Hepatocyte (in vitro differentiated cells): Measurements from ENCODE around the gene C19orf67. TPM values are rescaled to one million over a fixed set of nuclear protein-coding genes. Genes with fewer than 3 reads are reported as not detected.

ENCODE experiments used
- DNase-seq: peaks from one replicate; pipeline ENCODE4 v3.0.0-alpha.2; 2016; ENCODE audit warnings: low spot score
- H2AFZ ChIP-seq: fragments of 200-600 bp; sonication (generic); 2 replicates; pipeline ENCODE4 v1.6.0; 2016; ENCODE audit warnings: antibody characterized with exemption, mild to moderate bottlenecking
- H3K27ac ChIP-seq: fragments of 200-600 bp; sonication (generic); 2 replicates; pipeline ENCODE4 v1.5.1; 2016; ENCODE audit warnings: mild to moderate bottlenecking
- H3K27me3 ChIP-seq: fragments of 200-600 bp; sonication (generic); 2 replicates; pipeline ENCODE4 v1.6.1; 2016
- H3K36me3 ChIP-seq: fragments of 200-600 bp; sonication (generic); replicated peaks from 2 replicates; pipeline ENCODE4 v1.5.1; 2016; ENCODE audit warnings: low read depth; ENCODE audit not compliant: insufficient read depth
- H3K4me1 ChIP-seq: fragments of 200-600 bp; sonication (generic); 2 replicates; pipeline ENCODE4 v1.5.1; 2016; ENCODE audit warnings: mild to moderate bottlenecking, moderate library complexity; ENCODE audit not compliant: insufficient read depth
- H3K4me2 ChIP-seq: fragments of 200-600 bp; sonication (generic); 2 replicates; pipeline ENCODE4 v1.6.0; 2016
- H3K4me3 ChIP-seq: fragments of 200-600 bp; sonication (generic); 2 replicates; pipeline ENCODE4 v1.5.1; 2016; ENCODE audit warnings: mild to moderate bottlenecking
- H3K79me2 ChIP-seq: fragments of 200-600 bp; sonication (generic); 2 replicates; pipeline ENCODE4 v1.6.0; 2017; ENCODE audit warnings: mild to moderate bottlenecking
- H3K9me2 ChIP-seq: fragments of 200-600 bp; sonication (generic); replicated peaks from 2 replicates; pipeline ENCODE4 v1.6.0; 2017; ENCODE audit warnings: mild to moderate bottlenecking; ENCODE audit not compliant: insufficient read depth
- H3K9me3 ChIP-seq: fragments of 200-600 bp; sonication (generic); 2 replicates; pipeline ENCODE4 v1.5.1; 2016; ENCODE audit warnings: low read depth, mild to moderate bottlenecking
- H4K20me1 ChIP-seq: fragments of 200-600 bp; sonication (generic); 2 replicates; pipeline ENCODE4 v1.6.0; 2016; ENCODE audit warnings: mild to moderate bottlenecking; ENCODE audit not compliant: insufficient read depth, poor library complexity, severe bottlenecking
- EZH2 ChIP-seq: fragments of 200-600 bp; sonication (generic); IDR thresholded peaks from 2 replicates; pipeline ENCODE4 v1.6.1; 2016; ENCODE audit warnings: antibody characterized with exemption, mild to moderate bottlenecking, borderline replicate concordance
- EZH2phosphoT487 ChIP-seq: fragments of 200-600 bp; sonication (generic); IDR thresholded peaks from one replicate; pipeline ENCODE4 v1.6.1; 2018; ENCODE audit warnings: antibody characterized with exemption, mild to moderate bottlenecking, low read depth, moderate library complexity; ENCODE audit not compliant: unreplicated experiment, severe bottlenecking
- WGBS: methylation state at CpG from one replicate; pipeline ENCODE4 v1.1.6; 2016; ENCODE audit warnings: low lambda C conversion rate; ENCODE audit errors: missing lambda C conversion rate; 5-methylcytosine and 5-hydroxymethylcytosine counted together
- polyA plus RNA-seq: library from polyadenylated mRNA; unstranded; fragments of >200 nt; fragmentation: Nextera tagmentation; extraction: Ambion mirVana; gene quantifications from 2 replicates; pipeline ENCODE4 v1.2.1, GENCODE V29; 2016
- total RNA-seq: library from RNA; depleted of rRNA; stranded (reverse); fragments of >200 nt; gene quantifications from 2 replicates; pipeline ENCODE4 v1.2.3, GENCODE V29; 2014
- TF ChIP-seq, protein P1 (sequence below): fragments of 200-600 bp; sonication (generic); IDR thresholded peaks from 2 replicates; pipeline ENCODE4 v1.5.1; 2016; ENCODE audit warnings: antibody characterized with exemption, mild to moderate bottlenecking; ENCODE audit not compliant: poor library complexity

The C19orf67 gene
- total and polyA plus RNA-seq, 2 experiments from 2014 or later, result not detected

GRCh38 chr19:14054721-14055120, 30.9 kb downstream of the C19orf67 start:
- Histone ChIP-seq H3K79me2 (no peaks in the 10 kb centered on the region), H3K9me3 (no peaks in the 10 kb centered on the region), H3K36me3 (no peaks in the 10 kb centered on the region), H3K27ac (no peak overlapping the region), H3K4me2 (no peak overlapping the region), H3K4me3 (no peak overlapping the region), H3K9me2 (no peaks in the 10 kb centered on the region), H4K20me1 (no peaks in the 10 kb centered on the region), H2AFZ (no peak overlapping the region), H3K27me3 (peaks cover 16% of the 10 kb centered on the region), H3K4me1 (peaks cover 5% of the 10 kb centered on the region)
- DNase-seq, result no peak
- TF ChIP-seq EZH2phosphoT487 (no peak), EZH2 (no peak)
- TF ChIP-seq, protein P1, sequence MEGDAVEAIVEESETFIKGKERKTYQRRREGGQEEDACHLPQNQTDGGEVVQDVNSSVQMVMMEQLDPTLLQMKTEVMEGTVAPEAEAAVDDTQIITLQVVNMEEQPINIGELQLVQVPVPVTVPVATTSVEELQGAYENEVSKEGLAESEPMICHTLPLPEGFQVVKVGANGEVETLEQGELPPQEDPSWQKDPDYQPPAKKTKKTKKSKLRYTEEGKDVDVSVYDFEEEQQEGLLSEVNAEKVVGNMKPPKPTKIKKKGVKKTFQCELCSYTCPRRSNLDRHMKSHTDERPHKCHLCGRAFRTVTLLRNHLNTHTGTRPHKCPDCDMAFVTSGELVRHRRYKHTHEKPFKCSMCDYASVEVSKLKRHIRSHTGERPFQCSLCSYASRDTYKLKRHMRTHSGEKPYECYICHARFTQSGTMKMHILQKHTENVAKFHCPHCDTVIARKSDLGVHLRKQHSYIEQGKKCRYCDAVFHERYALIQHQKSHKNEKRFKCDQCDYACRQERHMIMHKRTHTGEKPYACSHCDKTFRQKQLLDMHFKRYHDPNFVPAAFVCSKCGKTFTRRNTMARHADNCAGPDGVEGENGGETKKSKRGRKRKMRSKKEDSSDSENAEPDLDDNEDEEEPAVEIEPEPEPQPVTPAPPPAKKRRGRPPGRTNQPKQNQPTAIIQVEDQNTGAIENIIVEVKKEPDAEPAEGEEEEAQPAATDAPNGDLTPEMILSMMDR, result no peak
- 96% methylated on average over 10 of the region's 11 CpGs for WGBS

DNA sequence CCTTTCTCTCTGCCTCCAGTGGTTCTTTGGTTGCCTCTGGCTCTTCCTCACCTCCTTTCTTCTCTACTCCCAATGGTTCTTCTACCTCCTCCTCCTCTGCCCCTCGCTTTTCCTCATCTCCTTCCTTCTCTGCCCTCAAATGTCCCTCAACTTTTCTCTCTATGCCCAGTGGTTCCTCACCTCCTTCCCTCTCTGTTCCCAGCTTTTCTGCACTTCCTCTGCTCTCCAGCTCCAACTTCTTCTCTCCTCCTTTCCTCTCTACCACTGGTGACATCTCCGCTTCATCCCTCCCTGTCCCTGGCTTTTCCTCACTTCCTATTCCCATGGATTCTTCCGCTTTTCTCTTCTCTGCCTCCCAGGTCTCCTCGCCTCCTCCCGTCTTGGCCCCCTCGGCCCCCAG, 31.5 kb downstream of the C19orf67 start:
- TF ChIP-seq EZH2phosphoT487, result no peak
- TF ChIP-seq EZH2, result no peak
- TF ChIP-seq, protein P1, result no peak
- Histone ChIP-seq H2AFZ (no peak overlapping the region), H3K4me3 (no peak overlapping the region), H3K79me2 (no peaks in the 10 kb centered on the region), H3K4me1 (peaks cover 5% of the 10 kb centered on the region), H4K20me1 (no peaks in the 10 kb centered on the region), H3K36me3 (no peaks in the 10 kb centered on the region), H3K9me2 (no peaks in the 10 kb centered on the region), H3K27ac (no peak overlapping the region), H3K27me3 (peaks cover 14% of the 10 kb centered on the region), H3K4me2 (no peak overlapping the region), H3K9me3 (no peaks in the 10 kb centered on the region)
- no peak for DNase-seq
- WGBS, result 95% methylated on average over 6 of the region's 6 CpGs

GRCh38 chr19:14053500-14053899, 32.1 kb downstream of the C19orf67 start:
- Histone ChIP-seq H3K27ac (no peak overlapping the region), H4K20me1 (no peaks in the 10 kb centered on the region), H3K4me2 (no peak overlapping the region), H3K9me3 (no peaks in the 10 kb centered on the region), H3K4me1 (peaks cover 5% of the 10 kb centered on the region), H3K27me3 (peaks cover 8% of the 10 kb centered on the region), H3K79me2 (no peaks in the 10 kb centered on the region), H2AFZ (no peak overlapping the region), H3K4me3 (no peak overlapping the region), H3K9me2 (no peaks in the 10 kb centered on the region), H3K36me3 (no peaks in the 10 kb centered on the region)
- WGBS, result 96% methylated on average over 11 of the region's 11 CpGs
- TF ChIP-seq EZH2, result no peak
- no peak for TF ChIP-seq EZH2phosphoT487
- TF ChIP-seq, protein P1, result no peak
- DNase-seq, result no peak

GRCh38 chr19:14053032-14053431, 32.6 kb downstream of the C19orf67 start:
- H2AFZ ChIP-seq, result no peak overlapping the region
- no peaks in the 10 kb centered on the region for H3K79me2 ChIP-seq
- H3K4me2 ChIP-seq, result no peak overlapping the region
- no peaks in the 10 kb centered on the region for H3K9me3 ChIP-seq
- H3K36me3 ChIP-seq, result no peaks in the 10 kb centered on the region
- H3K4me1 ChIP-seq, result peaks cover 4% of the 10 kb centered on the region
- H3K4me3 ChIP-seq, result no peak overlapping the region
- WGBS, result 97% methylated on average over 3 of the region's 3 CpGs
- H3K27ac ChIP-seq, result no peak overlapping the region
- no peaks in the 10 kb centered on the region for H3K9me2 ChIP-seq
- DNase-seq, result no peak
- no peaks in the 10 kb centered on the region for H4K20me1 ChIP-seq
- H3K27me3 ChIP-seq, result peaks cover 4% of the 10 kb centered on the region
- TF ChIP-seq, protein P1, result no peak
- TF ChIP-seq EZH2phosphoT487, result no peak
- TF ChIP-seq EZH2, result no peak
